GM19023 (cell line): ENCODE measurements around the gene LRRC4C.

Source experiments
- ATAC-seq: cut with Tn5 transposase; IDR thresholded peaks from one replicate; pipeline ENCODE4 v1.9.1; 2021; ENCODE audit warnings: mild to moderate bottlenecking, moderate library complexity; ENCODE audit not compliant: unreplicated experiment

LRRC4C gene

DNA sequence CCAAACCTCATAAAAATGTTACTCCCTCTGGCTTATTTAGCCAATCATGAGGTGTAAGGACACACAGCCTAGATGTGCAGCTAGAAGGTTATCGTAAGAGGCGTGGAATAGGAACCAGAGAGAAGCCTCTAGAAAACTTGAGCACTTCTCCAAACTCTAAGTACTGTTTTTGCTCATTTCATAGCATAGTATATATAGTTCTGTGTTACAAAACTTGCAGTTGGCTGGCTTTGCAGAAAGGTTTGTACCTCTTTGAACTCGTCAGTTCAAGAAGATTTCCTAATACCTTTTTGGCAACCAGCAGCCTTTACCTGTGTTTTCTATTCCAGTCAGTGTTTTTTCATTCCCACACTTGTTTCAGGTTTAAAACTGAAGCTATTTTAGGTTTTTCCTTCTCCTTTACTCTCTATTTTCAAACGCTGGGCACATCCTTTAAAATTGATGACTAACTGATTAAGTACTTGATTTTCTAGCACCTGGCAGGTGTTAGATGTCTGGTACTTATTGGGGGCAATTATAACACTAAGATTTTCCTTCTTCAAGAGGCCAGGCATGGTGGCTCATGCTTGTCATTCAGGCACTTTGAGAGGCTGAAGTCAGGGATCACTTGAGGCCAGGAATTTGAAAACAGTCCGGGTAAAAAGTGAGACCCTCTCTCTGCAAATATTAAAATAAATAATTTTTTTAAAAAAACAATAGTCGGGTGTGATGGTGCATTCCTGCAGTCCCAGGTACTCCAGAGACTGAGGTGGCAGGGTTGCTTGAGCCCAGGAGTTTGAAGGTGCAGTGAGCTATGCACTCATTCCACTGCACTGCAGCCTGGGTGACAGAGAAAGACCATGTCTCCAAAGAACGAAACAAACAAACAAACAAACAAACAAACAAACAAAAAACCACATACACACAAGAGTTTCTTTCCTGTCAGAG is 125.2 kb downstream of the LRRC4C start:
- ATAC-seq: no peak

DNA sequence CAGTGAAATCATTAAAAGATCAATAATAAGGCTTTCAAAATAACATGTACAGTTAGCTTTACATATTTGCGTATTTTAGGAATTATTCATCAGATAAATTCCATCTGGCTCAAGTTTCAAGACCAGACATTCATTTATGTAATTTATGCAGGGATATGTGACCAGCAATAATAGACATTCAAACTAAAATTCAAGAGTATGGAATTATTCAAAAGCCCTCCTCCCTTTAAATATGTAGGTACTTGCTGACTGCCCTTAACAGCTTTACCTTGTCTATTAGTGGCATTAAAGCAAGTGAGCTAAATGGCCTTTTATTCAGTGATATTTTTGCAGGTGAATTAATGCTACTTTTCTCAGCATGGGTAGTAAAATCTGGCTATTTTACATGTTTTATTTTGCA is 126.1 kb downstream of the LRRC4C start:
- no peak for ATAC-seq

DNA sequence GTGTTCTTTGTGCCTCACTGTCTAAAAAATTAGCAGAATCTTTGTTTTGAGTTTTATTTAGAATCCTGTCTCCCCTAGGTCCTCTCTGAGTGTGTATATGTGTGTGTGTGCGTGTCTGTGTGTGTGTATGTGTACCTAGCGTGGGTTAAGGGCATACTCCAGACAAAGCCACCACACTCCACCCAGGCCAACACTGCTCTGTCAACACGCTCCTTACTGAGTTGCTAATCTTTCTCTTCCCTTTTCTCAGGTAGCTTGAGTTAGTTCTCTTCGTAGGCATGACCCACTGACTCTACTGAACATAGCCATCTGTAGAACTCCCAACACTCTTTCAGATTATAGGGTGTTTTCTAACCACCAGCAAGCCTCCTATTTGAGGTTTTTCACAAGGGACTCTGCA is 131.1 kb downstream of the LRRC4C start:
- ATAC-seq: no peak

- no peak for ATAC-seq
Measured at GRCh38 chr11:41323446-41323845, 136.0 kb downstream of the LRRC4C start.

GRCh38 chr11:41320653-41321052 is 138.8 kb downstream of the LRRC4C start:
- ATAC-seq: no peak

- no peak for ATAC-seq
Measured at GRCh38 chr11:41320238-41320637, 139.2 kb downstream of the LRRC4C start.

GRCh38 chr11:41319434-41319833 is 140.0 kb downstream of the LRRC4C start:
- ATAC-seq: no peak

GRCh38 chr11:41316751-41317150 is 142.7 kb downstream of the LRRC4C start:
- ATAC-seq: no peak

DNA sequence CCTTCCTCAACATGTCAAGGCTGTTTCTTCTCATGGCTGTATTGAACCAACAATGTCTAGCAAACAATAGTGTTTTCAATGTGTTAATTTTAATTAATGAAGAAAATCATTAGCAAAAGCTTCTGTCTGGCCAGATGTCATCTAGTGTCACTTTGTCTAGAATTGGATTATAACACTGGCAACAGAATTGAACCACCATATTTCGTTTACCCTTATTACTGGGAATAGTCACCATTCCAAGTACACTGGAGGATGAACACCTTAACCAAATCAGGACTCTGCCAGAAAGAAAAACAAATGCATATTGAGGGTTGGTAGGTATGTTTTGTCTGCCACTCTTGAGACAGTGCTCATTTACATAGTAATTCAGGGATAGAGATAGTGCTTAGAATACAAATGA is 146.2 kb downstream of the LRRC4C start:
- ATAC-seq: no peak

DNA sequence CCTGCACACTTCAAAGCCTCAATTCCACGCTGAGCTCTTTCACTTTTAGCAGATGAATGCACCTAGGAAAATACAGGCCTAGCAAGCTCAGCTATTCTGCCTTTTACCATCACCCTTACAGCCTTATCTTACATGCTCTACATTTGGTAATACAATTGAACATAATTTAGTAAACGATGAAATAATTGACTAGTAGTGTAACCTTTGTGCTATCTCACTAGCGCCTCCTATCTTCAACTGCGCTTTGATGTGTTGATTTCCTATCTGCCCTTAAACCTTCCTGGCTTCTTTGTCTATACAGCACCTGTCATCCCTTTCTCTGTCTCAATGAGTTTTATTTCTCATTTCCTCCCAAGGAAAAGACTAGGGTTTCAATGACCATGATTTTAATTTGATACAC is 149.7 kb downstream of the LRRC4C start:
- ATAC-seq: no peak

GRCh38 chr11:41309111-41309522 is 150.3 kb downstream of the LRRC4C start:
- ATAC-seq: peak; percentile 79

DNA sequence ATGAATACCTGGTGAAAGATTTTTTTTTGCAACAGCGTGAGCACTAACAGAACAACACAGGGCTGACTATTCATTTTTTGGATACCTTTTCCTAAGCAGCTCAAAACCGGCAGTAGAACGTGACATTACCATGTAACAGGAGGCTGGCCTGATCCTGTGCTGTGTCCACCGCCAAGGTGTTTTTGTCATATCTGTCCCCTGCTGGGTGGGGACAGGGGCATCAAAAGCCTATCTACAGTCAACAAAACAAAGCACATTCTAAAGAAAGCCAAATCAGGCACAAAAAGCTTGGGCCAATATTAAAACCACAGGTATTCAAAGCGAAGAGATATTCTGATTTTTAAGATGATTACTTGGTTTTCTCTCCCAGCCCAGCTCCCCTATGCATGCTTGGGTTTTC is 151.2 kb downstream of the LRRC4C start:
- no peak for ATAC-seq

GRCh38 chr11:41307296-41308080 is 152.0 kb downstream of the LRRC4C start:
- ATAC-seq: no peak

DNA sequence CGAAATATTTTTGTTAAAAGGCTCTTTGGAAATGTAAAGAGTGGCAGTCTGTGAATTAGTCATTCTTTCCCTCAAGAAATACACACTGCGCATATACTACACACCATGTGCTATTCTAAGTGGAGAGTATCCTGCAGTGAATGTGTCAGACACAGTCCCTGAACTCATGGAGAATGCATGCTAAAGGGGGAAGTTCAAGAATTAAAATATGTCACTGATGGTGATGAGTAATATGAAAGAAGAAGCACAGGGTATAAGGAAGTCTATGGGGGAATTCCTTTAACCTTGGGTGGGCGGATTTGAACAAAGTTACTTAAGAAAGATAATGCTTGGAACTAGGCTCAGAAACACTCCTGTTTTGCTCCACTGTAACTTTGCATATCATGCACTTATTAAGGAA is 153.0 kb downstream of the LRRC4C start:
- no peak for ATAC-seq

DNA sequence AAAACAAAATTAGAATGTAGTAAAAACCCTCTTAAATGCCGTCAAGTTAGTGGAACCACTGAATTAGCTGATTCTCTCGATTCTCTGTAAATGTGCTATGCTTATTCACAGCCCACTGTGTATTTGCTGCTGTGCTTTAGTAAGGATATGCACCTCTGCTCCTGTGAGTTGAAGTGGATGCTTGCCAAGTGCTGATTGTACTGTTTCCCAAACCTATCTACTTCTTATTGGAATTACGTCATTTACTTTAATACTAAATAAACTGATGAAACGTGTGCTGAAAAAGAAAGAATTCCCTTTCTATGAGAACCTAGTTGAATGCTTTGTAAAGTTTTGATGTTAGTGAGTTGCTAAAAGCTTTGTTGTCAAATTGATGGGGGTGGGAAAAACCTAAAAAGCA is 158.4 kb downstream of the LRRC4C start:
- no peak for ATAC-seq

- ATAC-seq: no peak
Measured at GRCh38 chr11:41289408-41289807, 170.0 kb downstream of the LRRC4C start.

GRCh38 chr11:41286751-41287150 is 172.7 kb downstream of the LRRC4C start:
- ATAC-seq: no peak

- no peak for ATAC-seq
Measured at GRCh38 chr11:41284354-41284753, 175.1 kb downstream of the LRRC4C start.

DNA sequence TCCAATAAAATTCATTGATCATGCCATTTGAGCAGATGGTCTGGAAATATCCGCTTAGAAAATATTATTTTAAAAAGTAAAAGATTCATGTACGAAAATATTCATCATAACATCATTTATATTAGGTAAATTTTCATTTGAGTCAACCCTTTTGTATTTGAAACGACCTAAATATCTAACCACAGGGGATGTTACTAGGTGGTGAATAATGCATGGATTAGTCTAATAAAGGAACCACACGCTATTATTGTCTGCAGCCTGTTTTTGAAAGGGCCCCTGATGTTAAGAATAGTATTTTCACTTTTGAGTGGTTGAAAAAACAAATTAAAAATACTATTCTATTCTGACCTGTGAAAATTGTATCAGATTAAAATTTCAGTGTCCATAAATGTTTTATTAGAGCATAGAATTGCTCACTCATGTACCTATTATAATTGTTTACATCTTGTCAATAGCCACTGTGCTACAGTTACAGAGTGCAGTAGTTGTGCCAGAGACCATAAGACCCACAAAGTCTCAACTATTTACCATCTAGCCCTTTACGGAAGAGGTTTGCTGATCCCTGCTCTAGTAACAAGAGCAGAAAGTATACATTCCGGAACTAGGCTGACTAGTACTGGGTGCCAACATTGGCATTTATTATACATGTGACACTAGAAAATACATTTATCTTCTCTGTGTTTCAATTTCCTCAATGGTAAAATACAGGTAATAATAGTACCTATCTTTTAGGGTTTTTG is 176.1 kb downstream of the LRRC4C start:
- ATAC-seq: no peak

DNA sequence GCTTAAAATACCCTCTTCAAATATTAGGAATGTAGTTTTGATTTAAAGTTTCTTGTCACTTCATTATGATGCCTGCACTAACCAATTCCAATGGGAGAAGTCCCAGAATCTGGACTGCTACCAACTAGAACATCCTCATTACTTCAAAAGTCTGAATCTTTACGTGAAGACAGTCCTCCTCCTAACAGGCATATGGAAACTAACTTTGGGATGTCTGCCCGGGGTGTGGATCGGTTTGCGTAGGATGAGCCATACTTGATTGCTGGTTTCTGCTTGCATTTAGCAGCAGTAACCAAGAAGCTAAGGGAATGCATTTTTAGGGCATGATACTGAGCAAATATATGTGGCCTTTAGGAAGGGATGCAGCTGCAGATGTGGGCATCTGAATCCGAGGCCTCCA is 177.1 kb downstream of the LRRC4C start:
- ATAC-seq: no peak

GRCh38 chr11:41281131-41281742 is 178.2 kb downstream of the LRRC4C start:
- ATAC-seq: no peak
